GM21825 (cell line): ENCODE data around the gene TSPYL2.
A peak's percentile ranks its signal among the peaks of the same experiment; 100 is the strongest.

Experiments used
- ATAC-seq: cut with Tn5 transposase; IDR thresholded peaks from one replicate; pipeline ENCODE4 v1.9.1; 2021; ENCODE audit warnings: mild to moderate bottlenecking, moderate library complexity; ENCODE audit not compliant: unreplicated experiment

Gene TSPYL2

GRCh38 chrX:53078943-53079342 is 3.2 kb upstream of the TSPYL2 start:
- no peak for ATAC-seq

- ATAC-seq, result no peak
These were observed 1.3 kb upstream of the TSPYL2 start for GRCh38 chrX:53080628-53081580.

GRCh38 chrX:53082773-53083616 is 828 bp downstream of the TSPYL2 start:
- no peak for ATAC-seq

- ATAC-seq, result no peak
These were observed 1.9 kb downstream of the TSPYL2 start for GRCh38 chrX:53084043-53084570.

GRCh38 chrX:53084863-53085262 is 2.7 kb downstream of the TSPYL2 start:
- no peak for ATAC-seq

- ATAC-seq, result no peak
These were observed 3.6 kb downstream of the TSPYL2 start for GRCh38 chrX:53085661-53086229.

GRCh38 chrX:53086464-53086863 is 4.3 kb downstream of the TSPYL2 start:
- ATAC-seq, result no peak

GRCh38 chrX:53087388-53087831 is 5.2 kb downstream of the TSPYL2 start:
- ATAC-seq, result no peak

GRCh38 chrX:53088136-53088974 is 6.2 kb downstream of the TSPYL2 start:
- peak; percentile 53 for ATAC-seq

- ATAC-seq, result no peak
These were observed 7.2 kb downstream of the TSPYL2 start for GRCh38 chrX:53089224-53089842.

GRCh38 chrX:53089925-53090324 is 7.8 kb downstream of the TSPYL2 start:
- no peak for ATAC-seq

- ATAC-seq, result no peak
These were observed 9.2 kb downstream of the TSPYL2 start for GRCh38 chrX:53091354-53091753.

GRCh38 chrX:53093177-53093655 is 11.0 kb downstream of the TSPYL2 start:
- peak; percentile 37 for ATAC-seq

- ATAC-seq, result peak; percentile 80
These were observed 11.8 kb downstream of the TSPYL2 start, which contains the start of gene KANTR for GRCh38 chrX:53093748-53094581. Gene KANTR (plus strand): TSS chrX:53094142. CDS start chrX:53124273, 30,131 bp downstream.

- ATAC-seq, result no peak
These were observed 12.4 kb downstream of the TSPYL2 start for GRCh38 chrX:53094582-53094905.

- ATAC-seq, result no peak
These were observed 13.6 kb downstream of the TSPYL2 start for GRCh38 chrX:53095796-53096195.

- no peak for ATAC-seq
These were observed 32.8 kb downstream of the TSPYL2 start for GRCh38 chrX:53114864-53115549.

- ATAC-seq, result no peak
These were observed 33.3 kb downstream of the TSPYL2 start for GRCh38 chrX:53115550-53115874.
